ENCODE measurements around the gene SLIT3. TPM values are rescaled to one million over a fixed set of nuclear protein-coding genes. Genes with fewer than 3 reads are reported as not detected.

SLIT3 gene
- total and polyA plus RNA-seq, 9 of the 15 experiments (the other 6 are each of a cell fraction or from before 2014, with no cell fraction given), result 0.01 to 0.04 TPM; not detected in 7

DNA sequence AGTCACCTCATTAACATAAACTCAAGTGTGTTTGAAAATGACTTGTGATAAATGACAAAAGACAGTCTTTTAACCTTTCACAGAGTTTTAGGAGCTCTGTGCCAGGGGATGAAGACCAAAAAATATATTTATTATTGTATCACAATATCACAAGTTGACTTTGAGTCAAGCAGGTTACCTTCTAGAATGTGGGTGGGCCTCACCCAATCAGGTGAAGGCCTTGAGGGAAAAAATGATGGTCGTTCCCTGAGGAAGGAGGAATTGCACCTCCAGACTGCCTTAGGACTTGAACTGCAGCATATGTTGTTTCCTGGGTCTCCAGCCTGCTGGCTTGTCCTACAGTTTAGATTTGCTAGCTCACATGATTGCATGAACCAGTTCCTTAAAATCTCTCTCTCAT lies 680.1 kb downstream of the SLIT3 start (continued):
- TF ChIP-seq, protein P1, sequence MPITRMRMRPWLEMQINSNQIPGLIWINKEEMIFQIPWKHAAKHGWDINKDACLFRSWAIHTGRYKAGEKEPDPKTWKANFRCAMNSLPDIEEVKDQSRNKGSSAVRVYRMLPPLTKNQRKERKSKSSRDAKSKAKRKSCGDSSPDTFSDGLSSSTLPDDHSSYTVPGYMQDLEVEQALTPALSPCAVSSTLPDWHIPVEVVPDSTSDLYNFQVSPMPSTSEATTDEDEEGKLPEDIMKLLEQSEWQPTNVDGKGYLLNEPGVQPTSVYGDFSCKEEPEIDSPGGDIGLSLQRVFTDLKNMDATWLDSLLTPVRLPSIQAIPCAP (CRISPR knock-in tag; IDR thresholded peaks at IDR 0.05; ENCODE audit: borderline replicate concordance), result no peak
- no peak for TF ChIP-seq NELFE (IDR thresholded peaks at IDR 0.05; ENCODE audit: insufficient read depth, insufficient read length)
- peak; percentile 78 for TF ChIP-seq RBM25 (IDR thresholded peaks at IDR 0.05; ENCODE audit: low read depth, low read length, severe bottlenecking)
- peak; percentile 100 for TF ChIP-seq ZNF134 (CRISPR knock-in tag; conservative IDR thresholded peaks at IDR 0.05)

- Histone ChIP-seq H3K36me3 (ENCODE audit: control insufficient read depth, insufficient read depth, low read length) (no peaks in the 10 kb centered on the region), H3K9ac (ENCODE audit: insufficient read depth in 1 of 2, low read depth in 2 of 2, low read length in 2 of 2) (no peak overlapping the region), H3K9me3 (replicated peaks; ENCODE audit: control insufficient read depth, insufficient read depth, low read depth, low read length) (no peaks in the 10 kb centered on the region), H2AFZ (ENCODE audit: low read depth, low read length) (no peak overlapping the region), H3K4me1 (replicated peaks in 1 of 2; ENCODE audit: control insufficient read depth in 2 of 2, insufficient read depth in 2 of 2, low read length in 2 of 2) (no peaks in the 10 kb centered on the region), H3K9me1 (ENCODE audit: control insufficient read depth, insufficient read depth, low read length) (no peaks in the 10 kb centered on the region), H3K4me2 (ENCODE audit: insufficient read depth, low read length) (no peak overlapping the region), H4K20me1 (replicated peaks; ENCODE audit: control insufficient read depth, insufficient read depth, low read length) (no peaks in the 10 kb centered on the region), H3K27ac (ENCODE audit: extremely low read depth, low read depth, low read length) (no peak overlapping the region), H3K27me3 (ENCODE audit: control insufficient read depth in 2 of 2, insufficient read depth in 2 of 2, low read length in 2 of 2) (peaks cover 18 to 23% of the 10 kb centered on the region in 2 experiments), H3K4me3 (no peak overlapping the region), H3K79me2 (ENCODE audit: control insufficient read depth, insufficient read depth, low read length) (no peaks in the 10 kb centered on the region)
- intact Hi-C loops (cut with micrococcal nuclease), result no loop called here
- ChIA-PET CTCF (ENCODE audit: low intra/inter-chr PET ratio) (no interaction called here), POLR2A (no interaction called here)
- ATAC-seq (no peak), FAIRE-seq (no peak), DNase-seq (ENCODE audit: extremely low read depth in 1 of 4, low spot score in 3 of 4) (no peak)
- no TSS peak for BruUV-seq (replicated peaks)
- TF ChIP-seq ZNF707 (CRISPR knock-in tag; conservative IDR thresholded peaks at IDR 0.05), result no peak
- no peak for TF ChIP-seq KLF16 (IDR thresholded peaks at IDR 0.05)
- TF ChIP-seq, protein P2, sequence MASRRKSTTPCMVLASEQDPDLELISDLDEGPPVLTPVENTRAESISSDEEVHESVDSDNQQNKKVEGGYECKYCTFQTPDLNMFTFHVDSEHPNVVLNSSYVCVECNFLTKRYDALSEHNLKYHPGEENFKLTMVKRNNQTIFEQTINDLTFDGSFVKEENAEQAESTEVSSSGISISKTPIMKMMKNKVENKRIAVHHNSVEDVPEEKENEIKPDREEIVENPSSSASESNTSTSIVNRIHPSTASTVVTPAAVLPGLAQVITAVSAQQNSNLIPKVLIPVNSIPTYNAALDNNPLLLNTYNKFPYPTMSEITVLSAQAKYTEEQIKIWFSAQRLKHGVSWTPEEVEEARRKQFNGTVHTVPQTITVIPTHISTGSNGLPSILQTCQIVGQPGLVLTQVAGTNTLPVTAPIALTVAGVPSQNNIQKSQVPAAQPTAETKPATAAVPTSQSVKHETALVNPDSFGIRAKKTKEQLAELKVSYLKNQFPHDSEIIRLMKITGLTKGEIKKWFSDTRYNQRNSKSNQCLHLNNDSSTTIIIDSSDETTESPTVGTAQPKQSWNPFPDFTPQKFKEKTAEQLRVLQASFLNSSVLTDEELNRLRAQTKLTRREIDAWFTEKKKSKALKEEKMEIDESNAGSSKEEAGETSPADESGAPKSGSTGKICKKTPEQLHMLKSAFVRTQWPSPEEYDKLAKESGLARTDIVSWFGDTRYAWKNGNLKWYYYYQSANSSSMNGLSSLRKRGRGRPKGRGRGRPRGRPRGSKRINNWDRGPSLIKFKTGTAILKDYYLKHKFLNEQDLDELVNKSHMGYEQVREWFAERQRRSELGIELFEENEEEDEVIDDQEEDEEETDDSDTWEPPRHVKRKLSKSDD (conservative IDR thresholded peaks at IDR 0.05; ENCODE audit: low read length), result no peak
- TF ChIP-seq SMC3 (conservative IDR thresholded peaks at IDR 0.05; ENCODE audit: insufficient read depth, low read depth, low read length), result no peak
- no peak for TF ChIP-seq NCOA6 (IDR thresholded peaks at IDR 0.05)
- TF ChIP-seq NFE2L1 (tag; IDR thresholded peaks at IDR 0.05; ENCODE audit: borderline replicate concordance, low read depth), result no peak
- no peak for TF ChIP-seq RUNX1 (IDR thresholded peaks at IDR 0.05; ENCODE audit: low read depth)
- no peak for TF ChIP-seq PPARD (CRISPR knock-in tag; IDR thresholded peaks at IDR 0.05)
- TF ChIP-seq FIP1L1 (IDR thresholded peaks at IDR 0.05; ENCODE audit: low read depth, low read length, poor library complexity, severe bottlenecking), result no peak
- no peak for TF ChIP-seq GATAD2A (IDR thresholded peaks at IDR 0.05)
- no peak for TF ChIP-seq ZNF274 (IDR thresholded peaks at IDR 0.05; ENCODE audit: borderline replicate concordance, low read depth, low read length)
- in situ Hi-C loops (cut with MboI), result no loop called here
- WGBS (ENCODE audit: insufficient coverage, low coverage, missing lambda C conversion rate), result 2% methylated on average over 10 of the region's 10 CpGs
These were observed 686.3 kb downstream of the SLIT3 start for GRCh38 chr5:168614661-168615060.
